GM18517 (cell line): ENCODE data around the gene EPHA3.
"Not testable (repeated sequence)": the region's sequence is repeated elsewhere in the genome, so short reads cannot be mapped to it uniquely, and the experiment has no call there.

Source experiments
- ATAC-seq: cut with Tn5 transposase; IDR thresholded peaks from one replicate; pipeline ENCODE4 v1.9.1; 2021; ENCODE audit warnings: mild to moderate bottlenecking, moderate library complexity; ENCODE audit not compliant: unreplicated experiment

The EPHA3 gene

DNA sequence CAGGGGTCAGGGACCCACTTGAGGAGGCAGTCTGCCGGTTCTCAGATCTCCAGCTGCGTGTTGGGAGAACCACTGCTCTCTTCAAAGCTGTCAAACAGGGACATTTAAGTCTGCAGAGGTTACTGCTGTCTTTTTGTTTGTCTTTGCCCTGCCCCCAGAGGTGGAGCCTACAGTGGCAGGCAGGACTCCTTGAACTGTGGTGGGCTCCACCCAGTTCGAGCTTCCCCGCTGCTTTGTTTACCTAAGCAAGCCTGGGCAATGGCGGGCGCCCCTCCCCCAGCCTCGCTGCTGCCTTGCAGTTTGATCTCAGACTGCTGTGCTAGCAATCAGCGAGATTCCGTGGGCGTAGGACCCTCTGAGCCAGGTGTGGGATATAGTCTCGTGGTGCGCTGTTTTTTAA, 243.5 kb downstream of the EPHA3 start:
- not testable (repeated sequence) for ATAC-seq

DNA sequence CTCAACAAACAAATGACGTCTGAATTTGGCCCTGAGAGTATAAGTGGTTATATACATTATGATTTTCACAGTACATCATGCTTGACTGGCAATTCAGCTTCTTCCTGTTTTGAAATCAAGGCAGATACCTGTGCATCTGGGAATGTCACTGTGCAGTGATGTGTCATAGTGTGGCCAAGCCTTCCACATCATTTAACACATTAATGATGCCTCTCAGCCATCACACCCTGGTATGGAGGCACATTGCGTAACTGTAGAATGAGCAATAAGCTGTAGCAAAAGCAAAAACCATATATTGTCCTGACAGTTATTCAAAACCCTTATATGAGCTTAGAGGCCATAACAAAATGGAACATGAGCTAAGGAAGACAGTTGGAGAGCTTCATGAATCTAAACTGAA, 246.0 kb downstream of the EPHA3 start:
- ATAC-seq, result no peak

DNA sequence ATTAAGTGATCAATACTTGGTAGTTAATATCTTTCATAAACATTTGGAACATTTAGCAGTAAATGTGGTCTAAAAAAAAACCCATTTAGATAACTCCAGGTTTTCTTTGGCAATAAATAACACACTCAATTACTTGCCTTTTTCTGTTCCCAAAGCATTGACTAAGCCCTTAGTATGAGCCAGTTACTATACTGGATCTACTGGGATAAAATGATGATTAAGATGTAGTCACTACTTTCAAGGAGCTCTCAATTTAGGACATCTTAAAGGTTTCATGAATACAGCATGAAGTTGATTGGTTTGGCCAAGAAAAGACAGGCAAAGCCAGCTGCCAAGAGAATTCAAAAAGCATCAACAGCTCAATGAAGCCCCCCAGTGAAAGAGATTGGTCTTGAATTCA, 250.9 kb downstream of the EPHA3 start:
- no peak for ATAC-seq

DNA sequence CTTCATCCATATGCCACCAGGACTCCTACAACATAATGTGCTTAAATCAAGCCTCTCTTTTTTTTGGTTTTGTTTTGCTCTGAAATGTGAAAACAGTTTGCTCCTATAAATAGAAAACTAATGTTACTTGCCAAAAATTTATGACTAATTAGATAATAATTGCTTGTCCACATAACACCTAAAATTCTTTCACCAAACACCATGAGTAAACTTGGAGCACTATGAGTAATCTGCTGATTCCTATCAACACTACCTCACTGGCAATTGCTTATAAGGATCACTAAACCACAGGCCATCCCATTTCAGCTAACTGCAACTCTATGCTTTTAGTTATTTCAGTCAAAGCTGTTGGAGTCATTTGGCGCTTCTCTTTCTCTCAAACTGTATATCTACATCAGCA, 252.7 kb downstream of the EPHA3 start:
- no peak for ATAC-seq

DNA sequence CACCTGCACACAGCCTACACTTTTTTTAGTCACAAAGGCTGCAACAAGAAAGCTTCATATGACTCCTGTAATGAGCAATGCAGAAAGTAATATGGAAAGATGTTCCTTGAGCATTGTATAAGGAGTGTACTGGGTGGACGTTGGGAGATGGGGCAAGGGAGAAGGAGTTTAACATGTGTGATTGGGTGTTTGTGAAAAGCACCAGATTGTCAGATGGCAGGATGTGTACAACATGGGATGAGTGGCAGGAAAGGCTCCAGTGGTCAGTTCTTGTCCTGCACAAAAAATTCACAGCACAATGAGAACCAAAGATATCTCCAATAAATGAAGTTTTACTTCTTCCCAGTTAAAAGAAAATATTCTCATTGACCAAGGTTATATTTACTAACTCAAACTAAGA, 255.1 kb downstream of the EPHA3 start:
- no peak for ATAC-seq

DNA sequence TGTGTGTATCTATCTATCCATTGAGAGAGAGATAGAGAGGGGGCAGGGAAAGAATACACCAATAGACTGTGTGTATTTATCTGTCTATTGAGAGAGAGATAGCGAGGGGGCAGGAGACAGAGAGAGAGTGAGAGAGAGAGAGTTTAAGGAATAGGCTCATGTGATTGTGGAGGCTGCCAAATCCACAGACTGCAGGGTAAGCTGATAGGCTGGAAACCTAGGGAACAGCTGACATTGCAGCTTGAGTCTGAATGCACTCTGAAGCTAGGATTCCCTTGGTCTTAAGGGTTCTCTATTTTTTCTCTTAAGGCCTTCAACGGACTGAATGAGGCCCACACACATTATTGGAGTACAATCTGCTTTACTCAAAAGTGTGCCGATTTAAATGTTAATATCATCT, 255.8 kb downstream of the EPHA3 start:
- no peak for ATAC-seq

DNA sequence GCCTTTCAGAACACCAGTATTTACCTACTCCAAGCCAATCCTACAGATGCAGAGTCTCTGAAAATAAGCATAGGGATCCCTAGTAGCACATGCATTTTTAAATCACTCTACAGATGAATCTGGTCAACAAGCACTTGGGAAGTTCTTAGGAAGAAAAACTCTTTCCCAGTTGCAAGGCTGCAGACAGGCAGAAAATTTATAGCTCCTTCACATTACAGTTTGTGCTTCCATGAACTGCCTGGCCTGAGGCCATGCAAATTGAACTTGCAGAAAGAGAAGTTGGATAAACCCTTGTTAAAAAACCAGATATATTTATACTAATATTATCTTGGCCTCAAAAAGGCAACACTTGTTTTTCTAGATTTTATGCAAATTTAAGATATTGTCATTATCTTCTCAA, 256.9 kb downstream of the EPHA3 start:
- ATAC-seq, result no peak

DNA sequence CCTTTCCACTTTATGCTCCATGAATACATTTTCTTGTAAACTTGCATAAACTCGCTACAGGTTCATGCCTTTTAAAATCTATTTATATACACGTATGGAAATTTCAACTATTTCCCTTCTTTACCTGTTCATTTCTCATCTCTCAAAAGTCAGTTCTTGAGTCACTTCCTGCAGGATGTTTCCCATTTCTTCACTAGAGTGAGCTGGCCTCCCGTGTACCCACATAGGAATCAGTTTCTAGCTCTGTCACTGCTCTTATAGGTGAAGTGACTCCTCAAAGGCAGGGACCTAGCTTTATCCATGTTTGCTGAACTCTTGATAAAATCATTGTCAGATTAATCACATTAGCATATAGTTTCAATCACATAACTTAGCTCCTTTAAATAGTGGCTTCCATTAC, 259.7 kb downstream of the EPHA3 start:
- ATAC-seq, result no peak

DNA sequence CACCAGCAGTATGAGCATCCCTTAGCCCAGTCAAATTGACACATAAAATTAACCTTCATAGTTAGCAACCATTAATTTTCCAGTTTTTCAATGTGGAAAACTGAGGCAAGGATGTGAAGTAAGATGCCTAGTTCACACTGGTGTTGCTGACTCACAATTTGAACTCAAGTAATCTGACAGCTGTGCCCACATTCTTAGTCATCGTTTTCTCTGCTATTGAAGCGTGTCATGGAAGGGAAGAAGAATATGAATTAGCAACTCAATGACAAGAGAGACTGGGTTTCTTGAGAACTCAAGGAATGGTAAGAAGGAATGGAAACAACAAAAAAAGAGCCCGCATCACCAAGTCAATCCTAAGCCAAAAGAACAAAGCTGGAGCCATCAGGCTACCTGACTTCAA, 261.4 kb downstream of the EPHA3 start:
- no peak for ATAC-seq

DNA sequence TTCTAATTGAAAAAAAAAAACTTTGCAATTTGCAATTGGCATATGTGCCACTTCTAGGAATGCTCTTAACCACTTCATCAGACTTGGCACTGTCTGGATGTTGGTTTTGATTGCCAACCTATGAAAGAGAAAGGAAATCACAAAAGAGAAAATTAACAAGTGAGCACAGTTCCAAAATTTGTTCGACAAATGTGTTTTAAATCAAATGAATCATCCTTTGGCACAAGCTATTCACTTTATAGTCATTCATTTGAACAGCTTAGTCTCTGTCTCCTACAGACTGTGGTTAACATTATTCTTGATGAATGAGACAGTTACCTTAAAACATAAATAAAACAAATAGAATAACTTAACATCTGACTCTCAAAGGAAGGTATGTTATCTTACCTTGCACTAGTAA, 265.0 kb downstream of the EPHA3 start:
- ATAC-seq, result no peak

DNA sequence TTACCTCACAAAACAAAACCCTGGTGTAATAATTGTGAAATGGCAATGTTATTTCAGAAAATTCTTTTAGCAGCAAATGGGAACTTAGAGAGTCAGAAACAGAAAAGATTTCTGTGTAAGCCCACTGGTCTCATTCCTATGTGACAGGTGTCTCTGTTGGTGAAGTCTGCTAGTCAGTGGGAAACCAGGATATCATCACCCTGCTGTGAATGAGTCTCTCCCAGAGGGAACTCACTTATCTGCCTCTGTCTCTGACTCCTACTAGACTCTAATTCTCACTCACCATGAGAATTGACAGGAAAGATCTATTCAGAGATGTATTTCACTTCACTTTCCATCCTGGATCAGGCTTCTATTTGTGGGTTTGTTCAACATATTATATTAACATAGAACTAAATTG, 266.0 kb downstream of the EPHA3 start:
- no peak for ATAC-seq

DNA sequence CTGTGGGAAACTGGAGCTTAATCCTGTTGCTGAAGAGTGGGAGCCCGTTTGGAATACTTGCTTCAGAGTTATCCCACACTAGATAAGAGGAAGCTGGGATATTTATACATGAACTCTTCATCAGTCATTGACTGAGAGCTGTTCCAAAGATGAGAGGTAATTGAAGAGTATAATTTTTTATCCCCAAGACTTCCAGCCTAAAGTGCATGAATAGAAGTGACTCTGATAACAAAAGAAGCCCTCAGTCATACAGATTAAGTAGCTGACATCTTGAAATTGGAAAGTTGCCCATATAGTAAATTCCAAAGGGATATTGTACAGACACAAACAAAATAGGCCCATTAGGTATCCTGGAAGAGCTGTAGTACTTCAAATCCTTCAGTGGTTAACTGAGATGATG, 268.0 kb downstream of the EPHA3 start:
- ATAC-seq, result no peak

DNA sequence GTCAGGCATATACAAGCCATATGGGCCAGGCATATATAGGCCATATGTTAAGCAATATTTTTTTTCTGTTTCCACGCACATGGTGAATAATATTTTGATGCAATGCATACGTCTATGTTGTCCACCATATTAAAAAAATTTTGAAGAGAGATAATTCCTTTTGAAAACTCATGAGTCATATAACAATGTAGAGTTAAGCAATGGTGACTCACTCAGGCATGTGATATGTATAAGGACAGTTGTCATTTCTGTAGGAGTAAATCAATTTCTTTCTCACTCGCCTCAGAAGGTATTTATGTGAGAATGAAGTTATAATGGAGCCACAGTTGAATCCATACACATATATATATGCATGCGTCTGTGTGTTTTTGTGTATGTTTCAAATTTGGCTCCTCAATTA, 272.6 kb downstream of the EPHA3 start:
- ATAC-seq, result no peak

DNA sequence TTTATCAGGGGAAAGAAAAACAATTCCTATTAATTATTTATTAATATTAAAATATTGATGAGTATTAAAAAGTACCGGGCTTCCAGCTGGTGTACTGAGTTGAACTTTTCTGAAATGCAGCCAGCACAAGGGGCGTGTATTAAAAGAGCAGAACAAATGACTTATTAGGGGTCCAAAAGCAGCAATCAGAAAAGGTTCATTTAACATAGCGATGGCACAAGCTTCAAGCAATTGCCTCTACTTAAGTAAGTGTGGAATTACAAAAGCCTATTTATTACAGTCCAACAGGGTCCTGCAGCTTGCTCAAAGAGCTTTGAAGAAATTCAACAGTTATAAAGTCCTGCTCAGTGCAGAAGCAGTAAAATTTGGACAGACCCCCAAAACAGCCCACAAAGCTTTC, 285.6 kb downstream of the EPHA3 start:
- no peak for ATAC-seq

DNA sequence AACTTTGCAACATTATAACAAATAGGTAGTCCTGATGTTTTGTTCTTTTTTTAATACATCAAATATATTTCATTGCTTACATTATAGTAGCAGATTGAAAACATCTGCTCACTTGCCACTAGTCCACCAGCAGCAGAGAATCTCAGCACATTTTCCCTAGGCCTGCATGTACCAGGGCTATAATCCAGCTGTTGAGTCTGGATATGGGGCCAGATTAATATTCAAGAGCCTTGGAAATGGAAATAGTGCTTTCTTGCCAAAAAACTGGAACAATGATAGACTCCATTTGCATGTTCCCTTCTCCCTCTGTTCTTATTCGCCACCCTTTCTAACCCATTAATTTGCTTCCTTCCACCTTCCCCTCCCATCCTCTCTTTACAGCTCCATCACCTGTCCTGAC, 288.0 kb downstream of the EPHA3 start:
- no peak for ATAC-seq

DNA sequence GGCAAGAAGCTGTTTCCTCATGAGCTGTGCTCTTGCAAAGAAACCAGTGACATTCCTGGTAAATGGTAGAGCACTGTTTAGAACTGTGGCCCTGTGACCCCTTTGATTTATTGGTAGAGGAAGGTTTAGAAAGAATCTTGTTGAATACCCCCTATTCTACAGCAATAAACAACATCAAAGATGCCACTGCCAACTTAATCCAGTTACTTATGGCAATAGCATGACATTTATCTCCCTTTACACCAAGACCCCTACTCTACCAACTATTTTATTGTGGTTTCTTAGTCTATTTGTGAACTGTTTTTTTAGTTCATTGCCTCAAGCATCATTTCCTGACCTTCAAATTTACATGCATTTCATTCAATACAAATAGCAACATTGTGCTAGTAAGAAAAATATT, 288.6 kb downstream of the EPHA3 start:
- no peak for ATAC-seq

DNA sequence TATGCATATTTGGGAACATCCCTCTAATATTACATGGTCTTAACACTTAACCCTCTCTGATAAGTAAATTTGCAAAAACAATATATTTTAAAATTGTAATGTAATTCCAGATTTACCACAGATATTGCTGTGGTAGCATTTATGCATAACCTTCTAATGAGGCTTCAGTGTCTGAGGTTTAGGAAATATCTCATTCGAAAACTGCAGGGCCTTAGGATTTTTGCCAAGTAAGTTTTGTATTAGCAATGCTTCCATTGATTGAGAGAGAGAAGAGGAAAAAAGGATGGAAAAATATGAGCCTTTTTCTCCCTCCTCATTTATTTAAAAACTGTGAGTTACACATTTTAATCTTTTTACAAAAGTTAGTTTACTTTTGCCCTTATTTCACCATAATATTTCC, 294.6 kb downstream of the EPHA3 start:
- no peak for ATAC-seq

DNA sequence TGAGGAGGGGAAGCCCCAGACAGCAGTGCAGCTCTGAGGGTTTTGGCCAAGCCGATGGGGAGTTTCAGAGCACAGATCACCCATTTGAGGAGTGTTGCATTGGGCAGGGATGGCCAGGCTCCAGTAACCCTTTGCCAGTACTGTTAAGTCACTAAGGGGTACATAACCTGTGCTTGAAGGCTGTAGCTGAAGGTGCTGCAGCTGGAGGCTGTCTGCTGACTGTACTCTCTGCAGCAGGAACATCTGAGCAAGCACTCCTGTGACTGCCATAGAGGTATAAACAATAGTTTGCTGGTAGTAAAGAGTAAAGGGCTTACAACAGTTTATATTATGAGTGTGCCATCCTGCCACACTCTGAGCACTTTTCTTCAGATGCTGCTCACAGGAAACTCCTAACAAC, 297.8 kb downstream of the EPHA3 start:
- no peak for ATAC-seq

DNA sequence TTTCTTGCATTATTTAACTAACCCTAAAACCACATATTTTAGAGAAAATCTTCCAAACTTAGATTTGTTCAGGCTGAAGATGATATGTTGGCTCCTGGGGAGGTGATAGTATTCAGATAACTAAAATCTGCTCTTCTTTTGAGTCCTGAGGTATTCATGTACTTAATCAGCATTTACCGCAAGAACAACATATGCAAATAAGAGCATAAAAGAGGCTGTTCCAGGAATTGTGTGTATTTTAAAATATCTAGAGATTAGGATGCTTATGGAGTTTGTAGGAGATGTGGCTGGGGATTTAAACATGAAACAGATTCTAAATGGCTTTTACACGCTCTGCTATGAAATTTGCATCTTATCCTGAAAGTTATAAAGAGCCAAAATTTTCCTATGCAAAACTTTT, 298.2 kb downstream of the EPHA3 start:
- no peak for ATAC-seq

DNA sequence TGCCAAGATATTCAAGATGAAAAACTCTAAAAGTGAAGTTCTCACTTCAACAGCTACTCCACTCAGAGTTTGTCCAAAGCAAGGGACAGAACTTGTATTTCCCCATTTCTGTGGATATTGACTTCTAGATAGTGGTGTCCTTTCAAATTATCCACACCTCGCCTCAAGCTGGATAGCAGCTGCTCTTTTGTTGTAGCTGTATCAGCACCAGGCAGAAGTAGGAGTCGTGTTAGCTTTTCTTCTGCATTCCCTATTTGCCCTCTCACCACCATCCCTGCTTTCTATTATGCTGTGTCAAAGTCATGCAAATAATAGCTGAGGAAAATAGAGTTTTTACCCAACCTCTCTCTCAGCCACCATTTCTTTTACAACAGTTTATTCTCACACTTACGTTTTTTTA, 303.8 kb downstream of the EPHA3 start:
- no peak for ATAC-seq

DNA sequence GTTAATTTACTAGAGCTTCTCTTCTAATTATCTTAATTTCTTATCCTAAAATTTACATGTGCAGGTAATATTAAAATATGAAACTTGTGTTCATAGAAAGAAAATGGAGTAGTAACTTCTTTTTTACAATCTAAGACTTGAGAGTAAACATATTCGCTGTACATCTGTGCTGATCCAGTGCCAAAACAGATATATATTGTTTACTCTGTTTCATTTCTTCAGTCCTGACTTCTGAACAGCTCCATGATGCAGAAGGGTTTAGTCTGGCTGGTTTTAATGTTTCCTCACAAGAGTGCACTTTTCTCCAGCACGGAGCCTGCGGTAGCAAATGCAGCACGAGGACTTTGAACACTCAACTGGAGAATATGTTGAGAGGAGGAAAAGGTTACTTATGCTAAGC, 306.8 kb downstream of the EPHA3 start:
- ATAC-seq, result no peak

DNA sequence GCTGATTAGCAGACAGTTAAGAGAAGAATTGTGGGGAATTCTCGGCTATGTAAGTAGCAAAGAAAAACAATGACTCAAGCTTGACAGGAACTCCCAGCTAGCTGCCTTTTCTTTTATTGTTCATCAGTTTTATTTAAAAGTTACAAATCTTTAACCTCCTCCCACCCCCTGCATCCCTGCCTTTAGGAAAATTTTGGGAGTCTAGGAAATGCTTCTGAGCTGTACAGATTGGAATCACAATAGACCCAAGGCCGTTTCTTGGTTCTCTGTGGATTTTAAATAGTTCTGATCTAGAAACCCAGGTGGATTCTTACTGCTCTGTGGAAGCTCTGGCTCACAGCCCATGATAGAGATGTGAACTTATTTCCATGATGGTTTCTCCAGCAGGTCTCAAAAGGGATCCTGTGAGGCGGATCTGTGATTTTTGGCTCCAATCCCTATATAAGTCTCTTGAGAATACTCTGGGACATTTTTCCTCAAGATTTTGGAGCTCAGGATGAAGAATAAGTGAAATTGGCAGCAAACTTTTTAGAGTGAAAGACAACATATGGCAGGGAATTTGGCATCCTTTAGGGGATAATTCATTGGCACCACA, 312.3 kb downstream of the EPHA3 start:
- no peak for ATAC-seq

DNA sequence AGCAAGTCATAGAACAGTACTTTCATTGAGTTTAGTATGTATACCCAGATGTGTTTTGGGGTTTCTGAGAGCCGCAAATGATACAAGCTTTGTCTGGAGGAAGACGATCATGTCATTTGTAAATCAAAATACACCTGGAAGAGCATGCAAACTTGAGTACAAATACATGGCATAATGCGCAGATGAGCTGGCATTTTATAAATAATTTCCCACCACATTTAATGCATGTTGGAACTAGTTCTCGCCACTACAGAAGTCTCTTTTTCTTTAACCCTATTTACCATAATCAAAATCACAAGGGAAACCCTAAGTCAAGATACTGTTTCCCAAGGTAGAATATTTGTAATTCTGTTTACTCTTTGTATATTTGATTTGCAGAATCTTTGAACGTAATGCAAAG, 318.6 kb downstream of the EPHA3 start:
- ATAC-seq, result no peak
